ENCODE data around the gene PPM1N. TPM values are rescaled to one million over a fixed set of nuclear protein-coding genes. Genes with fewer than 3 reads are reported as not detected.

PPM1N gene
- total and polyA plus RNA-seq, 2 of the 13 experiments (the other 11 are each of a cell fraction or from before 2014, with no cell fraction given) = 0.31 to 1.8 TPM

- peak; percentile 6; the same call in 1 of the 2 replicates for TF ChIP-seq RERE (CRISPR knock-in tag; IDR thresholded peaks at IDR 0.05; ENCODE audit: low read depth)
- TF ChIP-seq AKNA (CRISPR knock-in tag; IDR thresholded peaks at IDR 0.05; ENCODE audit: borderline replicate concordance) = no peak
- TF ChIP-seq KLF11 (CRISPR knock-in tag; IDR thresholded peaks at IDR 0.05) = peak; percentile 92; the same call in 1 of the 2 replicates
- peak; percentile 68 for TF ChIP-seq SAP130 (CRISPR knock-in tag; IDR thresholded peaks at IDR 0.05; ENCODE audit: low read depth)
- peak; percentile 74 for TF ChIP-seq DRAP1 (CRISPR knock-in tag; IDR thresholded peaks at IDR 0.05)
- TF ChIP-seq GZF1 (CRISPR knock-in tag; IDR thresholded peaks at IDR 0.05) = no peak
- peak; percentile 21; the same call in 1 of the 2 replicates for TF ChIP-seq TFDP2 (CRISPR knock-in tag; IDR thresholded peaks at IDR 0.05)
- TF ChIP-seq SP1 (IDR thresholded peaks at IDR 0.05) = no peak
- peak; percentile 29; the same call in 1 of the 2 replicates for TF ChIP-seq SP1 (CRISPR knock-in tag; IDR thresholded peaks at IDR 0.05)
- peak; percentile 52; the same call in 1 of the 2 replicates for TF ChIP-seq ZNF710 (CRISPR knock-in tag; IDR thresholded peaks at IDR 0.05; ENCODE audit: borderline replicate concordance)
- TF ChIP-seq FOSL2 (CRISPR knock-in tag; IDR thresholded peaks at IDR 0.05) = peak; percentile 53
- TF ChIP-seq POLR2G (IDR thresholded peaks at IDR 0.05; ENCODE audit: low read depth, low read length) = no peak
- TF ChIP-seq ZBTB42 (CRISPR knock-in tag; IDR thresholded peaks at IDR 0.05) = no peak
Measured at GRCh38 chr19:45478454-45479238, 19.6 kb upstream of the PPM1N start (continued).
